ENCODE results near the gene CASK.
"Not testable (repeated sequence)": the region's sequence is repeated elsewhere in the genome, so short reads cannot be mapped to it uniquely, and the experiment has no call there.

The CASK gene

DNA sequence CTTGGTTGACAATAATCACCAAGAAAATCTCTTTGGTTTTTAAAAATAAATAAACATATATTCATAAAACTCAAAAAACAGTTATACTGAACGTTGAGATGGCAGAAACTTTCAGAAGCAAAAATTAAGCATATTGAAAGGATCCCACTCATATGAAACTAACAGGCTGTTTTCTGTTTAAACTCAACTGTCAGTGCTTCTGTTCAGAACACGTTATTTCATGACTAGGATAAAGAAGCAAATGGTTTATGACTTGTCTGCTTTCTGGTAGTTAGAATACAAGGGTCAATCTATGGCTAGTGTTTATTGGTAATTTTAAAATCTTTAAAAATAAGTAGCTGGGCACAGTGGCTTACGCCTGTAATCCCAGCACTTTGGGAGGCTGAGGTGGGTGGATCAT lies 195.2 kb downstream of the CASK start:
- no peak for DNase-seq

DNA sequence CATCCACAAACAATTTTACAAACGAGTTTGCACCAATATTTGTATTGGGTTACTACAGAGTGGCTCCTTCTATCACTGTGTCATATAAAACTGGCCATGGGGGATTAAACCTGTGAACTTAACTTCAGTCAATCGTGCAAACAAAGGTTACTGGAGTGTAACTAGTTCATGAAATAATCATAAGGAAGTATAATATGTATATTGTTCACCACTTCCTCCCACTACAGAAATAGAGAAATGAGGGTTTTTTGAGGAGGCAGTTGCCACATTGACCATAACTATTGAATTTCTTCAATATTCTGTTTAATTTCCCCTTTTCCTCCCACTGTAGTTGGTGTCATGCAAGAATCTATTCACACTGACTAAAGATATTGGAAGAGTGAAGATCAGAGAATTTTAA lies 199.5 kb downstream of the CASK start, which contains the start of gene GPR82:
TSS of gene GPR82 (plus strand) at position 356 of the 400 bp plus-strand sequence. CDS start 2,846 bp downstream, outside the sequence.
- DNase-seq: no peak

DNA sequence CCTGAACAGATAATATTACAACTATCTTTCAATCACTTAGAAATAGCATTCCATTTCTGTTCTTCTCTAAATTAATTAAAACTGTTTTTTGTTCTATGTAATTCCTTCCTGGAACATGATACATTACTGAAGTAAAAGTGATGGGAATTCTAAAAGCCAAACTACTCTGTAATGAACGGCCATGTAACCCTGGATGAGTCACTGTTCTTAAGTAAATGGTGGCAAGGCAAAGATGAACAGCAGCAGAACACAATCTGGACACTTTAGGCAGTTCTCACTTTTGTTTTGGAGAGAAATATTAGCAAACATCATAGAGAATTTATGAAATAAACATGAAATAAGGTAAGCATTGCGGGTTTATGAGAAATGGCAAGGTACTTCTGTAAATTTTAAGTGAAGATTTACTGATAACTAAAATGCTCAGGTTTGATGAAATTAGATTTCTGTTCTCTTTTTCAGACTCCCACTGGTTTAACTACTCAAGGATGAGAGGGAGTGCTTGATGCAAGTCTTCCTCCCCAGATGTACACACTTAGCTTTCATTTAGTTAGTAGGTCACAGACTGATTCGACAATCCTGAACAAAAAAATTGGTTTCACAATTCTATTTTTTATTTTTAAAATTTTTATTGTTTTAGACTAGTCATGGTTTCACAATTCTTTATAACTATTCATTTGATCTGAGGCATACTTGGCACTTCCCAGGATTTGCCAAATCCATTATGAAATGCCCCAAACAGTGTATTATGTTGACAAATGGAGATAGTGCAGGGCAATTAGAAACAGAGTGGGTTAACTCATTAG lies 200.3 kb downstream of the CASK start:
- no peak for DNase-seq

DNA sequence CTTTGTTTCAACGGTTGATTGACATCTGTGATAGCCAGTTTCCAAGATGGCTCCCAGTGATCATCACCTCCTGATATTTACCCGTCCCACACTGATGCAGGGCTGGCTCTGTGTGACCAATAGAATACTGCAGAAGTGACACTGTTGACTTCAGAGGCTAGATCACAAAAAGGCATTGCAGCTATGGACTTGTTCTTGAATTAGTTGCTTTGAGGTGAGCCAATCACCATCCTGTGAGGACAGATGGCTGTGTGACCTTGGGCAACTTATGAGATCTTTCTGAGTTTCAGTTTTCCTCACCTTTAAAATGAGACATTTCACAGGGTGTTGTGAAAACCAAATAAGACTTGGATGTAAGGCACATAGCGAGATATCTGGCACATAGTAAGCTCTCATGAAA lies 201.1 kb downstream of the CASK start:
- DNase-seq: no peak

DNA sequence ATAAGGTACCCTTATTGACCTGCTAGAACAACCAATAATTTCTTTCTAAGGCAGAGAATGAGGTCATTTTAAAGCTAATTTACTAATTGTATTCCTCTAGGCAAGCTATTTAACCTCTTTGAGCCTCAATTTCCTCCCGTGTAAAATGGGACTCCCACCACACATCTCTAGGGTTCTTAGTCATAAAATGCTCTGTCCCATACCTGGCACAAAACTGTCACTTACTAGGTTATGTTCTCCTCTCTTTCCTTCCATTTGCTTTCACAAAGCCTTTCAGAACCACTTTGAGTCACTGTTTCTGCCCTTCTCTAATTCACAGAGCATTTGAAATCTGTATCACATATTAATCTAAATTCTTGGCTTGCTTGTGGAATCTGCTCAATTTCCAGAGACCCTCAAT lies 201.8 kb downstream of the CASK start:
- no peak for DNase-seq

DNA sequence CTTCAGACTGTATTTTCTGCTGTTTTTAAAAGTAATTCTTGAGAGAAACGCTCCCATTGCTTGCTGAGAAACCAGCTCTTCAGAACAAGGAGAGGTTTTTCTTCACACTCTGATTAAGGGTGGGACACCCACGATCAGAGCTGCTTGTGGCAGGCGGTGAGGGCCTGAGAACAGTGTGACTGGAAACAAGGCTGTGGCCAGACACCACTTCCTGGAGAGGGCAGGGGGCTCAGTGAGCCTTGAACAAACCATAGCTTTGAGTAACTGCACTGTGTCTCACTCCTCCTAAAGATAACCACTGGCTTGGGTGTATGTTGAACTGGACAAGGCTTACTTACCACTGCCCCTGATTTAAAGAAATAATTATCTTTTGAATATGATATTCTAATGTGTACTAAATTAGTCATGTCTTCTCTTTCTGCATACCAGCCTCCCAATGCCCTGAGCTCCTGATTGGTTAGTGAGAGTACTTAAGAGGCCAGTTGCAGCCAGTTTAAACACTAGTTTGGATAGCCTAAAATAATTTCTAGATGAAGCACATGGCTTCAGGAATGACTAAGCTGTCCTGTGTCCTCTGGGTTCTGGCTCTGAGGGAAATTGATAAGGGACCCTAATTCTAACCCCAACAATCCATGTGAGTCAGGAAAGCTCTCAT lies 203.1 kb downstream of the CASK start:
- DNase-seq: peak; percentile 28

DNA sequence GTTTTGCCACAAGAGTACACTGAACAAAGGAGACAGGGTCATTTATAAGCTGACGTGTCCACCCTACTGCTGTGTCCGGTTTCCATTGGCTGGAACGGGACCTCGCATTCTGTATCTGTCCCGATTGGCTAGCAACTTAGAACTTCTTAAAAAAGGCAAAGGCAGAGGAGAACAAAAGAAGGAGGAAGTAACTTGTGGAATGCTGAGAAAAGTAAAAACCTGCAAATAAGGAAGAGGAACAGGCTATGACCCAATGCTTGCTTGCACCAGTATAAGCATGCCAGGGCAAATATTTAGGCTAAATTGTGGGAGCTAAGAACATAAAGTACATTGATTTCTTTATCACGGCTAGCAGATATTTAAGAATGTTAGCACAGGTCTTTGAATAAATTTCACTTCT lies 203.7 kb downstream of the CASK start:
- DNase-seq: not testable (repeated sequence)

DNA sequence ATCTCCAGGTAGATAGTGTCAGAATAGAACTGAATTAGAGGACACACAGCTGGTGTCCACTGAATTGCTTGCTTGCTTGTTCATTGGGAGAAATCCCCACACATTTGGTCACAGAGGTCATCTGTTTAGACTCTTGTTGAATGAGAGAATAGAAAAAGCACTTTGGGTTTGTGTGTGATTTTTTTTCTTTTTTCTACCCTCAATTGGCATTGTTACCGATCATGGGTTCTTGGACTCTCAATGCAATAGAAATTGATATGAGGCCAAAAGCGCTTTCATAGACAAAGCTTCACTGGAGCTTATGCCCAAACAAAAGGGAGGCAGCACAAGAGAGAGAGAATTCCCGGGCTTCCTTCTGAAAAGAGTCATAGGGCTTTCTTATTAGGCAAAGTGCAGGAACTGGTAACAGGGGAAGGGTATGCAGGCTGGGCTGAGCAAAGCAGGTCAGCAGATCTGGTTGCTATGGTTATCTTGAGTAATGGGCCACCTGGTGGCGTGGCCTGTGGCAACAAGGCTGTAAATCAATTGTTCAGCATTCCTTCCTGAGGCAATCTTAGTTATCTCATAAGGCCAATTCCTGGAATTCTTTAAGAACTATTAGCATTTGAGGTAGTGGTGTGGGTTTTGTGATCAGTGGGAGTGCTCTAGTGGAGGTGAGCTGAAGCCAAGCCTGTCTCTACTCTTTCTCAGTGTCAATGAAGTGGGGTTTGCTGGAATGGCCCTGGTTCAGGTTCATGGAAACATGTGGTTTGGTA lies 204.7 kb downstream of the CASK start:
- DNase-seq: no peak

DNA sequence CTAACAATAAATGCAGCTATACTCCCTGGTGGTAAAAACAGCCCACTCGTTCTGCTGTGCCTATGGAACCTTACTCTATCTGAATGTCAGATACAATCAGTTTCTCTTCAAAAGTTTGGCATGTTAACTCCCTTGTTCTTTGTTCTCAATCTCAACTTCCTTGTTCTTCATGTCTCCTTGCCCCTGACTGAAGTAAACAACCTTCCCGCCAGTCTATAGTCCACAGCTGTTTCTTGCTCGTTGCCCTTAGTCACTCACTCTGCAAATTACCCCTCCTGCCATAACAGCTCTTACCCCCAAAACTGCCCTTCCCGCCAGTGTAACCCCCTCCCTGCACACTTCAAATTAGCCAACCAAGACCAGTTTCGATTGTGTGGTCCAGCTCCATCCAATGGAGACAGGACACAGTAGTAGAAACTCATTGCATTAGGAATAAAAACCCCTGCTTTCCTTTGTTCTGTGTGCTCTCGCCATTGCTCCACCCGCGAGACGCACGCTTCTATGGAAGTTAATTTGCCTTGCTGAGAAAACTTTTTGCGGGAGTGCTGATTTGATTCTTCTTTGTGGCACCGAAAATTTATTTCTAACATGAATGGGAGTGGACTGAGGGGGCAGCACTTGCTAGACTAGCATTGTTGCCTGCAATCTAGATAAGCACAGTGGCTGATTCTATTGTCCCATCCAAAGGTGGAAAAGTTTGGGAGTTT lies 206.4 kb downstream of the CASK start:
- no peak for DNase-seq

DNA sequence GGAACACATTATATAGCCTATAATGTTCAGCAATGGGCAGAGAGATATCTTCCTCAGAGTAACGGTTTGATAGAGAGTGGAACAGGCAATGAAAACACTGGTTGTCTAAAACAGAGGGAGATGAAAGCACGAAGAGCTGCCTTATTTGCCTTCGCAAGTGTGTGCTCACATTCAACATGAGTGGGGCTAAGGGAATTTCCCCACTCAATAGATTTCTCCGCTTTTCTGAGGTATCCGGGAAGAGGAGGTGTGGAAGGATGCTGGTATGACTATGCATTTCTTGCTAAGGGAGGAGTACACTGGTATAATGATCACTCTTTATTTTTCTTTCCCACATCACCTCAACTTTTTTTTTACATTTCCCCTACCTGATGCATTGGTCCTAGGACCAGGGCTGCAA lies 207.1 kb downstream of the CASK start:
- no peak for DNase-seq

DNA sequence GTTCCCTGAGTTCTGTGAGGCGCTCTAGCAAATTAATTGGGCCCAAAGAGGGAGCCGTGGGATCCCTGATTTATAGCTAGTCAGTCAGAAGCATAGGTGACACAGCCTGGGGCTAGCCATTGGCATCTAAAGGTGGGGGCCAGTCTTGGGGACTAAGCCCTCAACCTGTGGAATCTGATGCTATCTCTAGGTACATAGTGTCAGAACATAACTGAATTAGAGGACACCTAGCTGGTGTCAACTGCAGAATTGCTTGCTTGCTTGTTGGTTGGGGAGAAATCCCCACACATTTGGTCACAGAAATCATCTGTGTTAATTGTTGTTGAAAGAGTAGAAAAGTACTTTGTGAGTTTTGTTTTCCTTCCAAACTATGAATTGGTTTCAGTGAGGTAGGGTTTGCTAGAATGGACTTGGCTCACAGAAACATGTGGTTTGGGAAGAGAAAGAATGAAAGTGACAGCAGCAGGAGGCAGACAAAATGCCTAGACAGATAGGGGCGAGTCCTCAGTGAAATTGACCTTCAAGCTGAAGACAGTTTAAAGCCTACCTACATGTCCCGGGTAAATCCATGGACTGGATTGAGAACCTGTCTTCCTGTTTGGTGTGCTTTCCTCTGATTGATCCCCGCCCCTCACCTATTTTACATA lies 212.2 kb downstream of the CASK start:
- no peak for DNase-seq

DNA sequence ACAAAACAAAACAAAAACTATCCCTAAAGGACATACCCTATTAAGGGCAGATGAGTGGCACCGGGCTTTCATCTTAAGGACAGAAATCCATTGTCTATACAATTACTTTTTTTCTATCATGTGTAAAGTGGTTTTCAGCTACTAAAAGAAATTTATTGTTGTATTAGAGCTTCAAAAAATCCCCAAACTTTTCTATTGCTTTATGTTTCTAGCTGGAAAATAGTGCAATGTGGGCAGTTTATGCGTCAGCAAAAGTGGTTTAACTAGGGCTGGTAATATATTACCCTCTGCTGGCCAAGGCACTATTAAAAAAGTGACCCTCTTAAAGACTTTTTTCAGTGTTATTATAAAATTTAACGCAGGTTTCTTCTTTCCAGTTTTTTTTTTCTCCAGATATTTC lies 214.9 kb downstream of the CASK start:
- no peak for DNase-seq

DNA sequence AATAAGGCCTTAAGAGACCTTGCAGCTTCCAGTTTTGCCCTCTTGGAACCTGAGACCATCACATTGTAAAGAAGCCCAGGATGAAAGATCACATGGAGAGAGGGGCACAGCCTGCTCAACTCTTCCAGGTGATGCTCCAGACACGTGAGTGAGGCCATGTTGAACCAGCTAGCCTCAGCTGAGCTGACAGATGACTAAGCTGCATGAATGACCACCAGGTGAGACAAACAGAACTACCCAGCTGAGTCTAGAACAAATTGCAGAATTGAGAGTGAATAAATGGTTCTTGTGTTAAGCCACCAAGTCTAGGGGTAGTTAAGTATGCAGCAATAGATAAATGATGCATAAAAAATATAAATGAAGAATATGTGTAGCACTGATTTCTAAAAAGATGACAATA lies 216.1 kb downstream of the CASK start:
- DNase-seq: no peak

DNA sequence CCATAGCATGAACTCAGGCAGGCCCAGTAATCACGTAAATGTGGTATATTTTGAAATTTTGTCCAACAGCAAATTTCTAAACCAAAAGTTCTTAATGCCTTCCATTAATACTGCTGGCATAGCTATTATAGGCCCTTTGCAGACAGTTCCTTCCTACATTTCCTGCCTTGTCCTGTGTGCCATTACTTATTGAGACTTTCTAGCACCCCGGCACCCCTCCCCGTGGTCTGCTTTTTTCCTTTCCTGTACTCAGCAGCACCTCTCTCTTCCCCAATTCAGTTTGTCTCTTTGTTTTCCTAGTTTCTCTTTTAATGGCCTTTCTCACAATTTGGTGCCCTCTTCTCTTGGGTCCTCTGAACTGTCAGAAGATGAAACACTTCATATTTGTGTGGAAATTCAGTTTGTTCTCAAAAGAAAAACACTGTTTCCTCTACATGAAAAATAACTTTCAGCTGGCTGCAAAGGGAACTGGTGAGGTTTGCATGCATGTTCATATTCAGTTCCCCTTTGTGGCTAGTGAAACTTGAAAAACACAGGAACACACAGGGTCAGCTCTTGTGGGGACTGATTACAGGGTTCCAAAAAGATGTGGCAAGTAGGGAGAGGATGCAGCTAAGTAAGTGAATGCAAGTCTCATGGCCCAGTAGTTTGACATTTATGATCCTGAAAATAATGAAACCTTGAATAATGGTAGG lies 217.5 kb downstream of the CASK start:
- no peak for DNase-seq

DNA sequence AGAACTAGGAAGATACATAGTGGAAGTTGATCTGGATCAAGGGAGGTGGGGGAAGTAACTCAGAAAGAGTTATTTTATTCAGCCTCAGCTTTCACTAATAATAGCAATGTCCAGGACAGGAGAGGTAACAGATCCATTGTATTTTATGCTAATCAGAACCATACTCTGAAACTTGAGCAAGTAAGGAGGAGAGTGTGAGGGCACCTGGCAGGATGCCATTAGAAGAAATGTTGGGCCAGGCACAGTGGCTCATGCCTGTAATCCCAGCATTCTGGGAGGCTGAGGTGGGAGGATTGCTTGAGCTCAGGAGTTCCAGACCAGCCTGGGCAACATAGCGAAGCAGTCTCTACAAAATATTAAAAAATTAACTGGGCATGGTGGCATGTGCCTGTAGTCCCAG lies 218.3 kb downstream of the CASK start:
- DNase-seq: no peak

DNA sequence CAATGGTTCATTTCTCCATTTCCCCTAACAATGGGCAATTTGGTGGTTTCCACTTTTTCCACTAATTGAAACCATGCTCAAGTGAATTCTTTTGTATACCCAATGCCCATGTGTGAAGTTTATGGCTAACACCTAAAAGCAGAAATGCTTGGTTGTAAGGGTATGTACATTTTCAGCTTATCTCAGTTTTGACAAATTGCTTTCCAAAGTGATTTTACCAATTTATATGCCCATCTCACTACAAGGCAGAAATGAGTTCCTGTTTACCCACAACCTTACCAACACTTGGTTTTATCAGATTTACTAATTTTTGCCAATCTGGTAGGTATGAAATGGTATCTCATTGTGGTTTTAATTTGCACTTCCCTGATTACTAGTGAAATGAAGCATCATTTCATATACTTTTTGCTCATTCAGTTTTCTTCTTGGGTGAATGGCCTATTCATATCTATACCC lies 219.8 kb downstream of the CASK start:
- no peak for DNase-seq

DNA sequence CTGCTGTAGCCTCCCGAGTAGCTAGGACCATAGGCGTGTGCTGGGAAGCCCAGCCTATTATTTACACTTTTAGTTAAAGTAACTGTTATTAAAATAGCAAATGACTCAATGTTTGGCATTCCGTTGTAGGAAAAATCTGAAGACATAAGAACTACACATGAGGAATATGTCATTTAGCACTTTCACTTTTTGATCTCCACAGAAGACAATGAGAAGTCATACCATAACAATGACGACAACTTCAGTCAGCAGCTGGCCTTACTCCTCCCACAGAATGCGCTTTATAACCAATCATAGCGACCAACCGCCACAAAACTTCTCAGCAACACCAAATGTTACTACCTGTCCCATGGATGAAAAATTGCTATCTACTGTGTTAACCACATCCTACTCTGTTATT lies 227.9 kb downstream of the CASK start:
- no peak for DNase-seq

DNA sequence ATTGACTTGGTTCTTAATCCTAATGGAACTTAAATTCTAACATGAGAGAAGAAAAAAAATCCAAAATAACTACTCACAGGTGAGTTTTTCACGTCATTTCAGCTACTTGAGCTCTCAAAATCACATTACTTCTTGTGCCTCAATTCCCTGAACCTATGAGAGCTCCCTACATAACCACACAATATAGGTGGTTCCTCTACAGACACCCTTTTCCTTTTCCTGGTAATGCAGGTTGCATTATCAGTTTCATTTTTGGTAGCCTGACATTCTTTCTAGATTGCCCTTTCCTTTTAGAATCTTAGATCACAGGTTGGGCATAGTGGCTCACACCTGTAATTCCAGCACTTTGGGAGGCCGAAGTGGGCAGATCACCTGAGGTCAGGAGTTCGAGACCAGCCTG lies 230.3 kb downstream of the CASK start:
- no peak for DNase-seq

DNA sequence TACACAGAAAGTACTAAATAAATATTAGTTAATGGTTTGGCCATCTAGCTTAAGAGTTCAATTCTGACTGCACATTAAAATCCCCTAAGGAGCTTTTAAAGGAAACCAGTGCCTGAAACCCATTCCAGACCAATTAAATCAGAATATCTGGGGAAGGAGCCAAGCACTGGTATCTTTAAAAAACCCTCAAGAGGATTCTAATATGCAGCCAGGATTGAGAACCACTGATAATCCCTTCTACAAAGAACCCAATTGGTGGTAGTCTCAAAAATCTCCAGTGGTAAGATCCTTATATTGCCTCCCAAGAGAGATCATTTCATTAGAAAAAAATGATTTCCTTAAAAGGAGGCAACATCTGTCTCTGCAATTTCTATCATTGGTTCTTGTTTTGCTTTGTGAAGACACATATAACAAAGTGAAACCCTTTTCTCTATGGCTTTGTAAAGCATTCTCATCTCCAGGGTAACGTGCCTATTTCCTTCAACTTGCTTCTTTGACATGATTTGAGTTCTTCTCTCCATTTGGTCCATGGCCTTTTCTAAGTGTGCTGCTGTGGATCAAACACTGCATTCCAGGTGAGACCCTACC lies 231.1 kb downstream of the CASK start:
- no peak for DNase-seq

DNA sequence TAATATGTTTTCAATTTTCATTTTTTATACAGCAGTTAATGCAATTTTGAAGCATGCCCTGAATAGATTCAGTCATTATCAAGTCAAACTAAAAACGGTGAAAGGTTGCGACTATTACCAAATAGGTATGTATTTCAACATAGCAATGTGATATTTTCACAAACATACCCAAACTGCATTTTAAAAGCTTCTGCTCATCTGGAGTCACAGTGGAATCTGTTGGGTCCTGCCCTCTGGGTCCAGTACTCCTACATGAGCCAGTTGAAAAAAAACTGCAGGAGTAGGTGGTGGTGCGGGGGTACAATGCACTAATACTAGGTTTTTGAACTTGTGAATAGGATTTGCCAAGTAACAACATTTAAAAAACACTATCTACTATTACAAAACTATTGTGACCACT lies 233.6 kb downstream of the CASK start:
- DNase-seq: no peak

DNA sequence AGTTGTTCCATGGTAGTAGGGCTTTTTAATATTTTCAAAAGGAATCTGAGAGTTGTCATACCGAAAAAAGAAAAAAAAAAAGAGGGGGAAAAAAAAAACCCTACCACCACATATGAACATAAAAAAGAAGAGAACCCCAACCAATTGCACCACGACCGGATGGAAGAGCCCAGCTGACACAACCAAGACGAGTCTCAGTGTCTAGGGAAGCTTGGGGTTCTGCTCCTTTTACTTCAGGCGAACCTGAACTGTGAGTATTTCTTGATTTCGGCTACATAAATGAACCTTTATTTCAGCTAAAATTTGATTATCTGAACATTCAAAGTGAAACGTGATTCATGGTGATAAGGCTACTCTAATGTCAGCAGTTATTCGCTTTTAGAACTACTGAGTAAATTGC lies 234.5 kb downstream of the CASK start, which contains the start of gene GPR34:
TSS of gene GPR34 (plus strand) at position 139 of the 400 bp plus-strand sequence. CDS start 6,661 bp downstream, outside the sequence.
- no peak for DNase-seq
